Right atrium auricular region (tissue), 2 donors: ENCODE measurements around the gene UCP3. TPM values are rescaled to one million over a fixed set of nuclear protein-coding genes. Genes with fewer than 3 reads are reported as not detected.

ENCODE experiments used
- DNase-seq: peaks from one replicate; pipeline ENCODE4 v3.0.0-alpha.2; 2019; ENCODE audit warnings: low spot score
- H3K27ac ChIP-seq, 2 donors: fragments of 200-600 bp; sonication (generic); 1 replicate in 1 of 2; 2 replicates in 1 of 2; pipeline ENCODE4 v1.5.1; 2016 to 2019
- H3K27me3 ChIP-seq, 2 donors: fragments of 200-600 bp; sonication (generic); one replicate each; pipeline versions ENCODE4 v1.5.1 to v1.6.0; 2017 to 2019
- H3K36me3 ChIP-seq: fragments of 200-600 bp; sonication (generic); one replicate; pipeline ENCODE4 v1.5.1; 2016
- H3K4me1 ChIP-seq, 2 donors: fragments of 200-600 bp; sonication (generic); one replicate each; pipeline versions ENCODE4 v1.5.1 to v1.6.0; 2017 to 2019
- H3K4me3 ChIP-seq, 2 donors: fragments of 200-600 bp; sonication (generic); 1 replicate in 1 of 2; 2 replicates in 1 of 2; pipeline ENCODE4 v1.5.1; 2017 to 2019; ENCODE audit warnings: mild to moderate bottlenecking in 1 of 2, moderate library complexity in 1 of 2
- H3K9me3 ChIP-seq, 2 donors: fragments of 200-600 bp; sonication (generic); one replicate each; pipeline ENCODE4 v1.5.1; 2019
- total RNA-seq, 2 donors: library from RNA; depleted of rRNA; stranded (reverse); fragments of >200 nt; gene quantifications; one replicate each; pipeline ENCODE4 v1.1.0, GENCODE V29; 2016
- TF ChIP-seq, protein P1 (sequence below), 2 donors: fragments of 200-600 bp; sonication (generic); IDR thresholded peaks; one replicate each; pipeline ENCODE4 v1.5.1; 2019; ENCODE audit warnings: antibody characterized with exemption in 2 of 2

Gene UCP3
- total RNA-seq, 2 donors from 2014 or later = 0.37 to 1.1 TPM

- peaks cover 0 to 41% of the 10 kb centered on the region in 2 donors for H3K4me1 ChIP-seq
- H3K4me3 ChIP-seq = no peak overlapping the region
- no peak for DNase-seq
- peak overlapping the region in 1 of 2 donors; percentile 14 for H3K27ac ChIP-seq
- TF ChIP-seq, protein P1, sequence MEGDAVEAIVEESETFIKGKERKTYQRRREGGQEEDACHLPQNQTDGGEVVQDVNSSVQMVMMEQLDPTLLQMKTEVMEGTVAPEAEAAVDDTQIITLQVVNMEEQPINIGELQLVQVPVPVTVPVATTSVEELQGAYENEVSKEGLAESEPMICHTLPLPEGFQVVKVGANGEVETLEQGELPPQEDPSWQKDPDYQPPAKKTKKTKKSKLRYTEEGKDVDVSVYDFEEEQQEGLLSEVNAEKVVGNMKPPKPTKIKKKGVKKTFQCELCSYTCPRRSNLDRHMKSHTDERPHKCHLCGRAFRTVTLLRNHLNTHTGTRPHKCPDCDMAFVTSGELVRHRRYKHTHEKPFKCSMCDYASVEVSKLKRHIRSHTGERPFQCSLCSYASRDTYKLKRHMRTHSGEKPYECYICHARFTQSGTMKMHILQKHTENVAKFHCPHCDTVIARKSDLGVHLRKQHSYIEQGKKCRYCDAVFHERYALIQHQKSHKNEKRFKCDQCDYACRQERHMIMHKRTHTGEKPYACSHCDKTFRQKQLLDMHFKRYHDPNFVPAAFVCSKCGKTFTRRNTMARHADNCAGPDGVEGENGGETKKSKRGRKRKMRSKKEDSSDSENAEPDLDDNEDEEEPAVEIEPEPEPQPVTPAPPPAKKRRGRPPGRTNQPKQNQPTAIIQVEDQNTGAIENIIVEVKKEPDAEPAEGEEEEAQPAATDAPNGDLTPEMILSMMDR (IDR thresholded peaks at IDR 0.05) = no peak
- peaks cover 3% of the 10 kb centered on the region for H3K36me3 ChIP-seq
- no peaks in the 10 kb centered on the region for H3K27me3 ChIP-seq
- no peaks in the 10 kb centered on the region for H3K9me3 ChIP-seq
Observed at GRCh38 chr11:74011360-74012073, 2.6 kb upstream of the UCP3 start.

DNA sequence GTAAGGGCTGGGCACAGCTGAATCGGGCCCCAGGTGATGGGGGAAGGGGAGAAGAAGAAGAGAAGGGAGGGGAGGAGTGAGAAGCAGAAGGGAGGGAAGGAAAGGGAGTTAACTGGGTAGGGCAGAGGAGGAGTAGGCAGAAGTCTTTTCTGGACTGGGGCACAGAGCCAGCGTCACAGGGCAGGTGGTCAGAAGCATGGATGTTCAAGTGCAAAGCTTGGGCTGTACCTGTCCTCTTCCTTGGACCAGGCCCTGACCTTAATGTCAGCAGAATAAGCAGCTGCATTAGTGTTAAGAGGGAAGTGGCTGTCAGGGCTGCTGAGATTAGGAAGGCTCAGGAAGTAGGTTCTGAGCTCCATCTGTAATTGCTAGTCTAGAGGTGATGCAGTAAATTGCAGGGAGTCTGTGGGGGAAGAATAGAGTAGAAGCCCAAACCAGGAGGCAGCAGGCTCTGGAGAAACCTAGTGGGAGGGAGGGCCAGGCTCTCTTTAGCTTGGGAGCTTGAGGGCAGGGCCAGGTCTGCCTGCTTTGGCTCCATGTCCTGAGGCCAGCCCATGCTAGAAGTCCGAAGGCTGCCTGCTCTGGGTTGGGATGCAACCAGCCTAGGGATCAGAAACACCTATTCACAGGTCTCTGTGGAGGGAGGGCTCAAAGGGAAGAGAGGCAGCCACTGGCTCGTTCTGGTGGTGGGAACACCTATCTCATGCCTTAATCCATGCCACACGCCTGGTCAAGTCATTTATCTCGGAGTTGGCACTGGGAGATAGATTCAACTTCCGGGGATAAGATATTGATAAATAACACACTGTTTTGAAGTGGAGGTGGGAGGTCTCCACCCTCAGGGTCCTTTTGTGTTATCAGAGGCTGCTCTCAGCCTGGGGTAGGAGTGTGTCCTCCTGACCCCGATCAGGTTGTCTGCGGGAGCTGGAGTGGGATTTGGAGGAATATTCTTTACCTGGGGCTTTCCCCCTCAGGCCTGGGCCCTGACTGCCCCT, 1.7 kb upstream of the UCP3 start:
- Histone ChIP-seq H3K27ac (peak overlapping the region in 1 of 2 donors; percentile 70), H3K4me1 (peaks cover 0 to 41% of the 10 kb centered on the region in 2 donors), H3K27me3 (no peaks in the 10 kb centered on the region), H3K9me3 (no peaks in the 10 kb centered on the region), H3K36me3 (no peaks in the 10 kb centered on the region), H3K4me3 (no peak overlapping the region)
- TF ChIP-seq, protein P1 (IDR thresholded peaks at IDR 0.05) = no peak
- DNase-seq = no peak

- no peaks in the 10 kb centered on the region for H3K27me3 ChIP-seq
- no peaks in the 10 kb centered on the region for H3K36me3 ChIP-seq
- TF ChIP-seq, protein P1 (IDR thresholded peaks at IDR 0.05) = no peak
- no peak overlapping the region for H3K4me3 ChIP-seq
- no peaks in the 10 kb centered on the region for H3K9me3 ChIP-seq
- H3K27ac ChIP-seq = peak overlapping the region in 1 of 2 donors; percentile 70
- peaks cover 0 to 41% of the 10 kb centered on the region in 2 donors for H3K4me1 ChIP-seq
- DNase-seq = no peak
Observed at GRCh38 chr11:74009675-74010305, 905 bp upstream of the UCP3 start.

- Histone ChIP-seq H3K9me3 (no peaks in the 10 kb centered on the region), H3K4me3 (no peak overlapping the region), H3K36me3 (peaks cover 3% of the 10 kb centered on the region), H3K27me3 (no peaks in the 10 kb centered on the region), H3K4me1 (peaks cover 0 to 41% of the 10 kb centered on the region in 2 donors), H3K27ac (peak overlapping the region; percentile 55 to 70)
- TF ChIP-seq, protein P1 (IDR thresholded peaks at IDR 0.05) = no peak
- no peak for DNase-seq
Observed at GRCh38 chr11:74009230-74009547, 304 bp upstream of the UCP3 start.

DNA sequence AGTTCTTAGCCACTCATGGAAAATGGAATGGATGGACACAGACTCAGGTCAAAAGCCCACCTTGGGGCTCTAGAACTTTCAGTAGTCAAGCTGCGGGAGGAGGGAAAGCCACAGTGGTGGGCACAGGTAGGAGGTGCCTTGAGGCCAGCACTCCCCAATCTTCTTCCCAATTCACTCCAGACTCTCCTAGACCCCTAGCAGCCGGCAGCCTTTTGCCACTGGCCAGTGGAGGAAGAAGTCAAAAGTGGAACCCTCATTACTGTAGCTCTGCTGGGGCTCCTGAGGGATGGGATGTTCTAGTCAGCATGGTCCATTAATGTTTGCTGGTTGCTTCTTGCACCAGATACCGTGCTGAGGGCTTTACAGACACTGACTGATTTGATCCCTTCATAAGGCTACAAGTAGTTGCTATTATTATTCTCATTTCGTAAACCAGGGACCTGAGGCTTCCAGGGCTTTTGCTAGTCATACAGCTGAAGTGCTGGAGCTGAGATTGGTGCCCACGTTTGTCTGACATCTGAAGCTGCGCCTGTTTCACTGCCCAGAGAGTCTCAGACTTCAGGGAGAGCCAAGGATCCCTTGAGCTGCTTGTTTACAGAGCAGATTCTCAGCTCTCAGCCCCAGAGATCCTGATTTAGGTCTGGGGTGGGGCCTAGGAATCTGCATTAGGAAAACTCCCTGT, 1.1 kb downstream of the UCP3 start:
- Histone ChIP-seq H3K4me3 (no peak overlapping the region), H3K27ac (peak overlapping the region; percentile 55 to 70), H3K36me3 (peaks cover 15% of the 10 kb centered on the region), H3K4me1 (peaks cover 0 to 41% of the 10 kb centered on the region in 2 donors), H3K27me3 (no peaks in the 10 kb centered on the region), H3K9me3 (no peaks in the 10 kb centered on the region)
- TF ChIP-seq, protein P1 (IDR thresholded peaks at IDR 0.05) = no peak
- DNase-seq = no peak
